Measurements from ENCODE around the gene NAPA.

NAPA gene

GRCh38 chr19:47483800-47484690 lies 30.8 kb downstream of the NAPA start, which contains the start of gene KPTN:
Gene KPTN, minus strand, starts transcription at chr19:47484219. Its CDS starts 59 bp downstream, at chr19:47484160.
- peak; percentile 92 to 94 (median 94) for DNase-seq

GRCh38 chr19:47483200-47483599 lies 31.7 kb downstream of the NAPA start:
- DNase-seq: no peak

GRCh38 chr19:47481460-47482052 lies 33.3 kb downstream of the NAPA start:
- no peak for DNase-seq

- no peak for DNase-seq
These were observed 34.2 kb downstream of the NAPA start for GRCh38 chr19:47480658-47481057.

GRCh38 chr19:47479701-47480503 lies 35.0 kb downstream of the NAPA start:
- DNase-seq: no peak

GRCh38 chr19:47476438-47476972 lies 38.4 kb downstream of the NAPA start:
- DNase-seq: no peak

GRCh38 chr19:47475465-47475864 lies 39.4 kb downstream of the NAPA start:
- no peak for DNase-seq

GRCh38 chr19:47473336-47473735 lies 41.5 kb downstream of the NAPA start:
- no peak for DNase-seq

- peak in 2 of 3 experiments; percentile 71 to 78 for DNase-seq
These were observed 43.0 kb downstream of the NAPA start, which contains the start of gene SLC8A2 for GRCh38 chr19:47471733-47472457. Gene SLC8A2, minus strand, starts transcription at chr19:47471893. Its CDS starts 5,490 bp downstream, at chr19:47466403.

- DNase-seq: no peak
These were observed 43.5 kb downstream of the NAPA start for GRCh38 chr19:47471381-47471732.

GRCh38 chr19:47470447-47471195 lies 44.2 kb downstream of the NAPA start:
- DNase-seq: no peak

GRCh38 chr19:47469719-47470118 lies 45.1 kb downstream of the NAPA start:
- peak in 2 of 3 experiments; percentile 25 to 44 for DNase-seq

GRCh38 chr19:47469363-47469700 lies 45.5 kb downstream of the NAPA start:
- no peak for DNase-seq

- no peak for DNase-seq
These were observed 46.9 kb downstream of the NAPA start for GRCh38 chr19:47467914-47468313.

- DNase-seq: no peak
These were observed 48.9 kb downstream of the NAPA start for GRCh38 chr19:47465957-47466356.

GRCh38 chr19:47464675-47465419 lies 50.0 kb downstream of the NAPA start:
- no peak for DNase-seq

GRCh38 chr19:47461876-47462275 lies 53.0 kb downstream of the NAPA start:
- DNase-seq: no peak

- DNase-seq: no peak
These were observed 55.4 kb downstream of the NAPA start for GRCh38 chr19:47459477-47459876.

GRCh38 chr19:47458672-47459071 lies 56.2 kb downstream of the NAPA start:
- no peak for DNase-seq

GRCh38 chr19:47456721-47457474 lies 58.0 kb downstream of the NAPA start:
- no peak for DNase-seq

All from NCI-H1417 (cell line).